ENCODE results near the gene RNF207. TPM values are rescaled to one million over a fixed set of nuclear protein-coding genes. Genes with fewer than 3 reads are reported as not detected.
A peak's percentile ranks its signal among the peaks of the same experiment; 100 is the strongest.

Gene RNF207
- total and polyA plus RNA-seq, 5 donors = 33.7 to 97.4 (median 55.2) TPM

DNA sequence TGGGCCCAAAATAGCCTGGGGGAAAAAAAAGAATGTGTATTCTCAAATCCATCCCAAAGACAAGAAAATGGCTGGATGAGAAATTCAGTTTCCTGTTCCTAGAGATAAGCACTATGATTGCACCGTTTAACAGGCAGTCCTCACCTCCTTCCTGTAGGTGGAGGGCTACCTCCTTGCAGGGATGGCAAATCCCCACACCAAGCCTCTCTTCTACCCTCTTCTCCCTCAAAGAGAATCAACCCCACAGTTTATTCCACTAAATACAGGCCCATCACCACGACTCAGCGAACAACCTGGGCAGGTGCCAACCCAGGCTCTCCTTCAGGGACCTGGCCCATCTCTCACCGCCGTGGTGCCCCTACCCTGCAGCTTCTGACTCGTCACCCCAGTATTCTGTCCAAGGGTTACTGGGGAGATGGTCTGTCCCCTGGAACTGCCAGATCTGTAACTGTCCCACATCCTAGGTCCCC is 22.4 kb upstream of the RNF207 start:
- H3K9me3 ChIP-seq (ENCODE audit: control insufficient read depth, low read length) = no peaks in the 10 kb centered on the region
- no peak overlapping the region for H3K27ac ChIP-seq (ENCODE audit: low read length)
- no peaks in the 10 kb centered on the region for H3K4me1 ChIP-seq (ENCODE audit: control insufficient read depth, insufficient read depth, low read length)
- H3K4me3 ChIP-seq (ENCODE audit: low read length) = no peak overlapping the region
- H3K27me3 ChIP-seq (ENCODE audit: control insufficient read depth, insufficient read depth) = no peaks in the 10 kb centered on the region
- intact Hi-C loops (cut with DNase I) = no loop called here
- WGBS = 45% methylated on average over 6 of the region's 6 CpGs
- ATAC-seq (no peak), DNase-seq (peak in 1 of 3 donors; percentile 58)

DNA sequence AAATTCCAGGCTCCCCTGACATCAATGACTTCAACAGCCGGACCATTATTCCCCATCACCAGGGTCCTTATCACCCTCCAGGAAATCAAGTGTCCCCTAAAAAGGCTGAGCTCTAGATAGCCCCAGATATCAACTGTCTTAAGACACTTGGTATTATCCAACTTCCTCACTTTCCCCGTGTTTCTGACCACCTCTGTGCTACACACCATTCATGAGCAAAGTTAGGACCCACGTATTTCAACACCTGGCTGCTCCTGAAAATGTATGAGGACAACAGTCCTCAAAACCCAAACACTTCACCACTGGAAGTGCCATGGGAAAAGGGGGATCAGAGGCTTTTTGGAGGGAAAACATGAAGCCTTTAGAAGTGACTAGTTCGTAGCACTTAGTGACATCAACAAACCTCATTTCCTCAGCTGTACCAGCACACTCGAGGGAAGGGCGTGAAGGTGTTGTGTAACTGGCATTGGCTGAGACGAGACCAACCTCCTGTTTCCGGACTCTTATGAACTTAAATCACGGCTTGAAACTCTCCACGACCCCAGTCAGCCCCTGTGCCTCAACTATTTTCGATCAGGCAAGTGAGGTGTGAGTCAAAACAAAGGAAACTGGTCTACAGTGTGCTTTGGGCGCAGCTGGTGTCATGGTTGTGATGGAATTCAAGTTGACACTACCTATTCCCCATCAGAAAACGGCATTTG is 21.7 kb upstream of the RNF207 start:
- WGBS = 70% methylated on average over 13 of the region's 13 CpGs
- DNase-seq (no peak), ATAC-seq (no peak)
- Histone ChIP-seq H3K27ac (ENCODE audit: low read length) (no peak overlapping the region), H3K4me1 (ENCODE audit: control insufficient read depth, insufficient read depth, low read length) (no peaks in the 10 kb centered on the region), H3K4me3 (ENCODE audit: low read length) (no peak overlapping the region), H3K9me3 (ENCODE audit: control insufficient read depth, low read length) (no peaks in the 10 kb centered on the region), H3K27me3 (ENCODE audit: control insufficient read depth, insufficient read depth) (no peaks in the 10 kb centered on the region)
- intact Hi-C loops (cut with DNase I) = no loop called here

GRCh38 chr1:6185151-6185550 is 20.8 kb upstream of the RNF207 start:
- no peak for DNase-seq
- no peaks in the 10 kb centered on the region for H3K4me1 ChIP-seq (ENCODE audit: control insufficient read depth, insufficient read depth, low read length)
- intact Hi-C loops (cut with DNase I) = no loop called here
- H3K9me3 ChIP-seq (ENCODE audit: control insufficient read depth, low read length) = no peaks in the 10 kb centered on the region
- H3K27ac ChIP-seq (ENCODE audit: low read length) = no peak overlapping the region
- no peak for ATAC-seq
- H3K27me3 ChIP-seq (ENCODE audit: control insufficient read depth, insufficient read depth) = no peaks in the 10 kb centered on the region
- H3K4me3 ChIP-seq (ENCODE audit: low read length) = no peak overlapping the region
- 59% methylated on average over 3 of the region's 3 CpGs for WGBS

DNA sequence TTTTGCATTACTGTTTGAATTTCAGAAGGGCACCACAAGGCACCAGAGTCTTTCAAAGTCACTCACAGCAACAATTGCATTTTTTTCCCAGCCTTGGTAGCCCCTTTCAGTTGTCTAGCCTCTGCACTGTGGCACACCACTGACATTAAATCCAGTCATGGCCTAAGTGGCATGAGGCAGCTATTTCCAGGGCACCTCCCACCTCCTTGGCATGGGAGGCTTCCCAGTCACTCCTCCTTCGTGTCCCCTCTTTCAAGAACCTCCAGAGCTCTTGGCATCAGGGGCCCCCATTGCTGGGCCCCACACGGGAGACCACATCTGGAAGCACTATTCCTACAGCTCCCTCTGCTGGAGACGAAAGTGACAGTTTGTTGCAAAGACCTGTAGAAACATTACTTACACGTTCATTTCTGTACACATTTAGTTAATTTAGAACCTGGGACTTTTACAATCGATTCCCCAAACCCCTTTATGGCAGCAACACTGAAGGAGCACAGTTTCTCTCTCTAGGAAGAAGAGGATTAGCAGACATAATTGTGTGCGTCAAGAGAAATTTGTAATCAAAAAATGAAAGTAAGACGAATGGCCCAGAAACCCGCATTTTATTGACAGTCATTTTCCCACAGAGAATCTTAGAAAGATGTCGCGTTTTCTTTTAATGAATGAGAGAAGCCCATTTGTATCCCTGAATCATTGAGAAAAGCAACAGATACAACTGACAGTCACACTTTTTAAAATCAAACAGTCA is 20.1 kb upstream of the RNF207 start:
- H3K4me1 ChIP-seq (ENCODE audit: control insufficient read depth, insufficient read depth, low read length) = no peaks in the 10 kb centered on the region
- intact Hi-C loops (cut with DNase I) = no loop called here
- ATAC-seq (no peak), DNase-seq (no peak)
- H3K27me3 ChIP-seq (ENCODE audit: control insufficient read depth, insufficient read depth) = no peaks in the 10 kb centered on the region
- no peaks in the 10 kb centered on the region for H3K9me3 ChIP-seq (ENCODE audit: control insufficient read depth, low read length)
- no peak overlapping the region for H3K4me3 ChIP-seq (ENCODE audit: low read length)
- no peak overlapping the region for H3K27ac ChIP-seq (ENCODE audit: low read length)
- 68% methylated on average over 10 of the region's 10 CpGs for WGBS

DNA sequence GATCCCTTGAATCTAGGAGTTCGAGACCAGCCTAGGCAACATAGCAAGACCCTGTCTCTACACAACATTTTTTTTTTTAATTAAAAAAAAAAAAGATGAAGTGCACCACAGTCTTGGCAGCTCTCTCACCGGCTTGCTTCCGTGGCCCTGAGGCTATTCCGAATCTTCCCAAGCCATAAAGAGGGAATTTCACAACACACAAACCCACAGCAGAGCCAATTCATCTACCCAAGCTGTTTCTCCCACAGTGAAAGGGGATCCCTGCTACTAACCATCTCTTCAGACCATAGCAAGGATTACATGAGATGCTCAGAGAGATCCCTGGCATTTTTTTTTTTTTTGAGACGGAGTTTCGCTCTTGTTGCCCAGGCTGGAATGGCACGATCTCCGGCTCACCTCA is 17.5 kb upstream of the RNF207 start:
- DNase-seq (no peak), ATAC-seq (no peak)
- Histone ChIP-seq H3K27me3 (ENCODE audit: control insufficient read depth, insufficient read depth) (no peaks in the 10 kb centered on the region), H3K27ac (ENCODE audit: low read length) (no peak overlapping the region), H3K4me1 (ENCODE audit: control insufficient read depth, insufficient read depth, low read length) (no peaks in the 10 kb centered on the region), H3K9me3 (ENCODE audit: control insufficient read depth, low read length) (no peaks in the 10 kb centered on the region), H3K4me3 (ENCODE audit: low read length) (no peak overlapping the region)
- WGBS = 85% methylated on average over 8 of the region's 8 CpGs
- intact Hi-C loops (cut with DNase I) = no loop called here

- no peak overlapping the region for H3K4me3 ChIP-seq (ENCODE audit: low read length)
- 100% methylated on average over 1 of the region's 1 CpG for WGBS
- DNase-seq (no peak), ATAC-seq (no peak)
- no peaks in the 10 kb centered on the region for H3K4me1 ChIP-seq (ENCODE audit: control insufficient read depth, insufficient read depth, low read length)
- intact Hi-C loops (cut with DNase I) = no loop called here
- no peaks in the 10 kb centered on the region for H3K9me3 ChIP-seq (ENCODE audit: control insufficient read depth, low read length)
- H3K27ac ChIP-seq (ENCODE audit: low read length) = no peak overlapping the region
- H3K27me3 ChIP-seq (ENCODE audit: control insufficient read depth, insufficient read depth) = no peaks in the 10 kb centered on the region
These were observed 14.0 kb upstream of the RNF207 start for GRCh38 chr1:6191968-6192367.

DNA sequence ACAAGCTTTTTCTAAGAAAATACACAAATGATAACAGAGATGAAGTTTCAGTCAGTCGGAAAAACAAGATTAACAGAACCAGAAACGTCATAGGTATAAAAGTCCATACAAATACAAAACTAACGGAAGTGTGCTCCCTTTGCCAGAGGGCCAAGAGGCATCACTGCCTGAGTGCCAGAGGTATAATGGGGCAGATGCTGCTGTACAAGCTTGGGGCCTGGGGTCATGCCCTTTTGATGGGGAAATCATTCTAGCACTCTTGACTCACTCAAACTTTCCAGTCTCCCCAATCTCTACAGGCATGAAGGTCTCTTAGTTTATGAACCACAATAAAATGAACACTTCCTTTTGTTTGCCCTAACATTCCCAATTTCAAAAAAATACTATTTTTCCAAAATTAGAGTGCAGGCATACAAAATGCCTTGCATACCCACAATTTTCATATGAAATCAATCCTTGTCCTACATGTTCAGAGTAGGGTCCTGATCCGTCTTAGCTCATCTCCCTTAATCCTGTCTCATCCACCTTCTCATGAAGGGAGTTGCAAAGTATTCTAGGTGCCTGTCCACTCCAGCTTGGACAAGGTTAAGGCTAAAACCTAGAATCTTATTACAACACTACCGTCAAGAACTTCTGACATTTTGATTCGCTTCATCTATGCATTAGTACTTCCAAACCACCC is 8.0 kb upstream of the RNF207 start:
- Histone ChIP-seq H3K4me1 (ENCODE audit: control insufficient read depth, insufficient read depth, low read length) (peaks cover 5% of the 10 kb centered on the region), H3K9me3 (ENCODE audit: control insufficient read depth, low read length) (no peaks in the 10 kb centered on the region), H3K27me3 (ENCODE audit: control insufficient read depth, insufficient read depth) (no peaks in the 10 kb centered on the region), H3K4me3 (ENCODE audit: low read length) (peak overlapping the region; percentile 89), H3K27ac (ENCODE audit: low read length) (no peak overlapping the region)
- DNase-seq (no peak), ATAC-seq (no peak)
- 62% methylated on average over 6 of the region's 6 CpGs for WGBS
- intact Hi-C loops (cut with DNase I) = loop anchor here in 1 of 4 donors (5.0 kb wide), 1 partner anchor 44 kb away; the partner anchor contains the start of gene HES3

GRCh38 chr1:6198646-6199297 is 7.1 kb upstream of the RNF207 start:
- no peaks in the 10 kb centered on the region for H3K9me3 ChIP-seq (ENCODE audit: control insufficient read depth, low read length)
- H3K27me3 ChIP-seq (ENCODE audit: control insufficient read depth, insufficient read depth) = no peaks in the 10 kb centered on the region
- 1% methylated on average over 31 of the region's 31 CpGs for WGBS
- H3K4me1 ChIP-seq (ENCODE audit: control insufficient read depth, insufficient read depth, low read length) = peaks cover 5% of the 10 kb centered on the region
- ATAC-seq (peak in 1 of 2 donors; percentile 23), DNase-seq (no peak)
- H3K27ac ChIP-seq (ENCODE audit: low read length) = peak overlapping the region; percentile 58
- intact Hi-C loops (cut with DNase I) = loop anchor here in 1 of 4 donors (5.0 kb wide), 1 partner anchor 44 kb away; the partner anchor contains the start of gene HES3
- H3K4me3 ChIP-seq (ENCODE audit: low read length) = peak overlapping the region; percentile 89

DNA sequence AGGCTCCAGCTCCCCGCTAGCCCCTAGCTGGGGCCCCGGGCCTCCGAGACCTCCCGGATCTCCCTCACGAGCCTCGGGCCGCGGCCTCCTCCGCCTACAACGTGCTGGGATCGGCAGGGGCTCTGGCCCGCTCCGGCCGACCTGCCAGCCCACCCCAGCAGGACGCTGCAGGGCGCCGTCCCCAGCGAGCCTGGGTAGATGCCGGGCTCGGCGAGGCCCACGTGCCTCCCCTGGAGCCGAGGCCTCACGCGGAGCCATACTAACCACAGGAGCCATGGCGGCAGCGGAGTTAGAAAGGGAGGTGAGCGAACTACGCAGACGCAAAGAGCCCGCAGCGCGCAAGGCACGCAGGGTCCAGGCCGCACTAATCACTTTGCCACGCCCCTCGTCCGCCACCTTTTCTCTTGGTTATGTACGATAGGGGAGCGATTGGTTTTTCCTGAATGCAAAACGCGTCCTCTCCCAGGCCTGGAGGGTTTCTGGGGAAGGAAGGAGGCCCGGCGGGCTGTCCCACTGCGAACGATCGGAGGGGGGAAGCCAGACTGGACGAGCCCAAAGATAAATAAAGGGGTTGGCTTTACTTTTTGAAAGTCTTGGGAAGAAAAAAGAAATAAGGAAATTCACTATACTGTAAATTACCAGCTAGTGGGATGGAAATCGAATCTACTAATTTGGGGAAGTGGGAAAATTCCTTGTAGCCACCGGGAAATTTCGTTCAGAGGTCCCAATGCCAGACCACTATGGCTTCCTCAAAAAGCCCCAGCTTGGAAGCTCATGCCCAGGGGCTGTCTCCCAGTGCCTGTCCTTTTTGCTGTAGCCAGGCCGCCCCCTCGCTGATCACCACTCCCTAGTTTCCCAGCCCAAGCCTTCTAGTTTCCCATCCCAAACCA is 6.4 kb upstream of the RNF207 start, which contains the start of gene RPL22:
TSS of gene RPL22 (minus strand) at position 298 of the 890 bp plus-strand sequence. CDS start at position 276, 22 bp downstream.
- peak; percentile 98 to 99 for ATAC-seq
- peak; percentile 99 to 100 (median 99) for DNase-seq
- Histone ChIP-seq H3K4me1 (ENCODE audit: control insufficient read depth, insufficient read depth, low read length) (peaks cover 5% of the 10 kb centered on the region), H3K9me3 (ENCODE audit: control insufficient read depth, low read length) (no peaks in the 10 kb centered on the region), H3K27ac (ENCODE audit: low read length) (peak within 1 kb of the TSS; percentile 93), H3K27me3 (ENCODE audit: control insufficient read depth, insufficient read depth) (no peaks in the 10 kb centered on the region), H3K4me3 (ENCODE audit: low read length) (peak within 1 kb of the TSS; percentile 89)
- intact Hi-C loops (cut with DNase I) = loop anchor here in 1 of 4 donors (5.0 kb wide), 1 partner anchor 43 kb away; the partner anchor contains the start of gene HES3
- under 1% methylated on average over 53 of the region's 53 CpGs for WGBS

Measured in right cardiac atrium (tissue), 5 donors.